NT2/D1 (cell line): ENCODE data around the gene CACNA2D3.

Experiments used
- SUZ12 ChIP-seq: IDR thresholded peaks from 2 replicates; pipeline ENCODE4 v1.6.1; 2011; ENCODE audit not compliant: insufficient read length, insufficient read depth; ENCODE audit errors: extremely low read depth
- YY1 ChIP-seq: IDR thresholded peaks from 2 replicates; pipeline ENCODE4 v1.6.1; 2011; ENCODE audit not compliant: insufficient read length, insufficient read depth
- ZNF274 ChIP-seq: IDR thresholded peaks from 2 replicates; pipeline ENCODE4 v1.6.1; 2011; ENCODE audit warnings: mild to moderate bottlenecking, low read depth, low read length

- TF ChIP-seq YY1 (no peak), ZNF274 (no peak), SUZ12 (no peak)
Observed at GRCh38 chr3:54822206-54822605, 699.9 kb downstream of the CACNA2D3 start.
